Medulla oblongata (tissue), 1 donor: ENCODE results near the gene GPR137.
"Not testable (repeated sequence)": the region's sequence is repeated elsewhere in the genome, so short reads cannot be mapped to it uniquely, and the experiment has no call there.

ENCODE experiments used
- DNase-seq: peaks from one replicate; pipeline ENCODE4 v3.0.0-alpha.2; 2015; ENCODE audit errors: extremely low spot score

GPR137 gene

GRCh38 chr11:64303109-64304031 lies 17.7 kb downstream of the GPR137 start:
- no peak for DNase-seq

- no peak for DNase-seq
These were observed 18.3 kb downstream of the GPR137 start for GRCh38 chr11:64304032-64304315.

GRCh38 chr11:64304316-64305072 lies 18.8 kb downstream of the GPR137 start:
- peak; percentile 91 for DNase-seq

GRCh38 chr11:64305075-64305690 lies 19.5 kb downstream of the GPR137 start, which contains the start of gene ESRRA:
TSS of gene ESRRA (plus strand) at chr11:64305524. CDS start at chr11:64307180, 1,656 bp downstream.
- DNase-seq: peak; percentile 99

GRCh38 chr11:64305691-64306562 lies 20.3 kb downstream of the GPR137 start:
- peak; percentile 70 for DNase-seq

GRCh38 chr11:64306563-64306875 lies 20.9 kb downstream of the GPR137 start:
- peak; percentile 22 for DNase-seq

- DNase-seq: peak; percentile 69
These were observed 21.4 kb downstream of the GPR137 start for GRCh38 chr11:64306876-64307622.

GRCh38 chr11:64307795-64308194 lies 22.1 kb downstream of the GPR137 start:
- DNase-seq: not testable (repeated sequence)

GRCh38 chr11:64312947-64313346 lies 27.3 kb downstream of the GPR137 start:
- no peak for DNase-seq

- DNase-seq: peak; percentile 38
These were observed 28.0 kb downstream of the GPR137 start for GRCh38 chr11:64313491-64314145.

GRCh38 chr11:64314146-64314804 lies 28.6 kb downstream of the GPR137 start:
- DNase-seq: no peak

- DNase-seq: no peak
These were observed 29.3 kb downstream of the GPR137 start for GRCh38 chr11:64314805-64315561.

GRCh38 chr11:64315667-64316526 lies 30.2 kb downstream of the GPR137 start:
- not testable (repeated sequence) for DNase-seq

- DNase-seq: no peak
These were observed 31.1 kb downstream of the GPR137 start for GRCh38 chr11:64316672-64317324.

- DNase-seq: peak; percentile 99
These were observed 31.8 kb downstream of the GPR137 start, which contains the start of gene TRMT112 for GRCh38 chr11:64317325-64317960. TSS of gene TRMT112 (minus strand) at chr11:64317559. CDS start at chr11:64317526, 33 bp downstream.

- peak; percentile 99 for DNase-seq
These were observed 32.5 kb downstream of the GPR137 start, which contains the start of gene PRDX5 for GRCh38 chr11:64317961-64318765. TSS of gene PRDX5 (plus strand) at chr11:64318121. CDS start at chr11:64318216, 95 bp downstream.
